GM13976 (cell line): ENCODE results near the gene HAUS3.

Experiments
- DNase-seq: peaks from one replicate; pipeline ENCODE4 v3.0.0; 2012; ENCODE audit warnings: low spot score
- in situ Hi-C: fragments of 300-500 bp; cut with MboI; formaldehyde crosslinking; loops from one replicate; pipeline ENCODE4 v1.12.0; 2022; ENCODE audit warnings: low sequenced_read_pairs, mixed read lengths, inconsistent platforms; ENCODE audit not compliant: unreplicated experiment
- TF ChIP-seq, protein P1 (sequence below): IDR thresholded peaks from 2 replicates; pipeline ENCODE4 v1.5.1; 2012; ENCODE audit warnings: borderline replicate concordance, mild to moderate bottlenecking; ENCODE audit not compliant: insufficient read depth; ENCODE audit errors: extremely low read depth, missing control alignments, control extremely low read depth

The HAUS3 gene, protein sequence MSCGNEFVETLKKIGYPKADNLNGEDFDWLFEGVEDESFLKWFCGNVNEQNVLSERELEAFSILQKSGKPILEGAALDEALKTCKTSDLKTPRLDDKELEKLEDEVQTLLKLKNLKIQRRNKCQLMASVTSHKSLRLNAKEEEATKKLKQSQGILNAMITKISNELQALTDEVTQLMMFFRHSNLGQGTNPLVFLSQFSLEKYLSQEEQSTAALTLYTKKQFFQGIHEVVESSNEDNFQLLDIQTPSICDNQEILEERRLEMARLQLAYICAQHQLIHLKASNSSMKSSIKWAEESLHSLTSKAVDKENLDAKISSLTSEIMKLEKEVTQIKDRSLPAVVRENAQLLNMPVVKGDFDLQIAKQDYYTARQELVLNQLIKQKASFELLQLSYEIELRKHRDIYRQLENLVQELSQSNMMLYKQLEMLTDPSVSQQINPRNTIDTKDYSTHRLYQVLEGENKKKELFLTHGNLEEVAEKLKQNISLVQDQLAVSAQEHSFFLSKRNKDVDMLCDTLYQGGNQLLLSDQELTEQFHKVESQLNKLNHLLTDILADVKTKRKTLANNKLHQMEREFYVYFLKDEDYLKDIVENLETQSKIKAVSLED

DNA sequence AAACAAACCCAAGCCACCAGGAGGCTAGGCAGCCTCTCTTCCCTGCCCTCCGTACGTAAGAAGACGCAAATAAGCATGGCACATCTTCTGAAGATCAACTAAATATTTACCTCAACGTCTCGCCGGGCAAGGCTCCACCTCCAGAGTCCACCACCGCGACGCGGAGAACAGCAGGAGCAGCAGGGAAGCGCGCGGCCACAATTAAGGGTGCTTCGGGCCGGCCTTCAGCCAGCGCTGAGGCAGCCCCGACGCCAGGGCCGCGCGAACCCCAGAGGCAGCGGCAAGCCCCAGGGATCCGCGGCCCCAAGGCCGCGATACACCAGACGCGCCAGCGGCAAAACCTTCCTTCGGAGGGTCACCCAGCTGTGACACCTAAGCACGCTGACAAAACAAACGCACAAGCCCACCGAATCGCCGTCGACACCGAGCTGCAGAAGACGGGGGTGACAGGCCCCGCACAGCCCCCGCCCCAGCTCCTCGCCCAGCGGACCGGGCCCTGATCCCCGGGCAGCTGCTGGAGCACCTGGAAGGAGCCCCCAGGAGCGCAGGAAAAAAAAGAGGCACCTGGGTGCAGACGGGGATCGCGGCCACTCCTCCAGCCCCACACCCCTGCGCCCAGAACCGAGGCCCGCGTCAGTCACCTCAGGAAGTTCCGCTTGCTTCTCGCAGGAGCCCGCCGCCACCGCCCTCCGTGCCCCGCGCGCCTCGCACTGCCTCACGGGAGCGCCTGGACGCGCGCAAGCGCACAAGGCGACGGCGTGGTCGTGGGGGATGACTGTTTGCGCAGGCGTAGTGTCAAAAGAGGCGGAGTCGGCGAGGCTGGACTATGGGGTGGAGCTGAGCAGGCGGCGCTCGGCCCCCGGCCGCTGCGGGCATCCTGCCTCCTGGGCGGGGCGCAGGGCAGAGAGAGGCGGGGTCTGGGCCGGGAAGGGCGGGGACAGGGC is at the start of gene HAUS3, which contains the start of gene POLN:
Gene HAUS3 (minus strand): TSS at position 712 of the 944 bp plus-strand sequence. CDS start 1,175 bp downstream, outside the sequence.
Gene POLN (minus strand): TSS at position 712 of the 944 bp plus-strand sequence. CDS start 12,890 bp downstream, outside the sequence.
- TF ChIP-seq, protein P1, sequence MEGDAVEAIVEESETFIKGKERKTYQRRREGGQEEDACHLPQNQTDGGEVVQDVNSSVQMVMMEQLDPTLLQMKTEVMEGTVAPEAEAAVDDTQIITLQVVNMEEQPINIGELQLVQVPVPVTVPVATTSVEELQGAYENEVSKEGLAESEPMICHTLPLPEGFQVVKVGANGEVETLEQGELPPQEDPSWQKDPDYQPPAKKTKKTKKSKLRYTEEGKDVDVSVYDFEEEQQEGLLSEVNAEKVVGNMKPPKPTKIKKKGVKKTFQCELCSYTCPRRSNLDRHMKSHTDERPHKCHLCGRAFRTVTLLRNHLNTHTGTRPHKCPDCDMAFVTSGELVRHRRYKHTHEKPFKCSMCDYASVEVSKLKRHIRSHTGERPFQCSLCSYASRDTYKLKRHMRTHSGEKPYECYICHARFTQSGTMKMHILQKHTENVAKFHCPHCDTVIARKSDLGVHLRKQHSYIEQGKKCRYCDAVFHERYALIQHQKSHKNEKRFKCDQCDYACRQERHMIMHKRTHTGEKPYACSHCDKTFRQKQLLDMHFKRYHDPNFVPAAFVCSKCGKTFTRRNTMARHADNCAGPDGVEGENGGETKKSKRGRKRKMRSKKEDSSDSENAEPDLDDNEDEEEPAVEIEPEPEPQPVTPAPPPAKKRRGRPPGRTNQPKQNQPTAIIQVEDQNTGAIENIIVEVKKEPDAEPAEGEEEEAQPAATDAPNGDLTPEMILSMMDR, result no peak
- in situ Hi-C loops, result no loop called here
- peak; percentile 100 for DNase-seq

DNA sequence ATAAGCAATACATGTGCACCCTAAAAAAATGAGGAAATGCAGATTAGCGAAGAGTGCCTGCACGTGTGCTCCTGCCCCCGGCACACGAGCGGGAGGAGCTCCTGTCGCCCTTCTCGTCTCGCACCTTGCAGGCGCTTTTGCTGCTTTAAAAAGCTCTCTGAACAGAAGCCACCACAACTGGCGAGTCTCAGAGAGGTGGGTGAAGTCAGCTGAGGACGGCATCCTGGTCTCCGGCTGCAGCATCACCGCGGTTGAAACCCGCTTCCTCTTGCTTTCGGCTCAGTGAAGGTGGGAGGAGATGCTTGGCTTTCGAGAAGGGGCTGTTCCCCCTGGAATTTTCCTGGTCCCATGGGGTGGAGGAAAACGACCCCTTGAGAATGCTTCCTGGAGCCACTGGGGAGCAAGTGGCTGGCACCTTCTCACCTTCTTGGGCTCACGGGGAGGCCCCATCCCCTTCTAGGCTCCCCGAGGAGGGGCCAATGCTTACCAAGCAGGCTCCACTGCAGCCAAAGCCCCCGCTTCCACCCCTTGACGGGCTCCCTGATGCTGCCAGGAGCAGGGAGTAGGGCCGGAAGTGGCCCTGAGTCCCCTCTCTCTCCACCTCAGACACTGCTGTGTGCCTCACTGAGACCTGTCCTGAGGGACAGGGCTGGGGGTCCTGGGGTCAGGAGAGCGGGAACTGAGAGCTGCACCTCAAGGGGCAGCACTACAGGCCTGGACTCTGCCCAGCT is 49.2 kb upstream of the HAUS3 start:
- TF ChIP-seq, protein P1, result no peak
- in situ Hi-C loops, result no loop called here
- peak; percentile 67 for DNase-seq

DNA sequence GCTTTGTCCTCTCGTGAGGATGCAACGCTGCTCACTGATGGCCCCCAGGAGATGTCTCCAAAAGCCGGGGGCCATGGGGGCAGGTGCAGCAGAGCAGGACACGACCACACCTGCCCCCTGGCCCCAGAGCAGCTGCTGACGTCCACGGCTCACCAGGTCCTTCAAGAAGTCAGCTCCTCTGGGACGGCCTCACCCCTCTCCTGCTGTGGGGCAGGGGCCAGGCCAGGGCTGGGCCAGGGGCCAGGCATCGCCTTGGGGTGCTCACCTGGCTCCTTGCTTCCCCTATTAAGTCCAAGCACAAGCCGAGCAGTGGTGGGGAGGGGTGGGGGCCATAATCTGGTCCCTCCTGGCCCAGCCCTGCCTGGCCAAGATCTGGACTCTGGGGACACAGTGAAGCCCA is 48.6 kb upstream of the HAUS3 start:
- TF ChIP-seq, protein P1, result no peak
- in situ Hi-C loops, result no loop called here
- DNase-seq, result no peak

DNA sequence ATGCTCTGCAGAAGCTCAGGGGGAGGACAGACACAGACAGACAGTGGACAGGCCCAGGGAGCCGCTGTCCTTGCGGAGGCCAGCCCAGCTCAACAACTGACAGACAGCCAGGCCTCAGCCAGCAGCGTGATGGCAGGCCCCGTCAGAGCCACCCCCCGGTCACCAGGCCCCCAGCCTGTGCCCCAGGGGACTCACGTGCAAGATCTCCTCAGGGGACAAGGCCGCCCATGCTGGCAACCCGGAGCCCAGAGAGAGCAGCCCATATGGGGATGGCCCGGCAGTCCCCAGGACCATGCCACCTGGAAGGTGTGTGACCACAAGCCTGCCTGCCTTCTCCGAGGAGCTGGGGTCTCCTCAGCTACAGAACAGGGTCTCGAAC is 48.0 kb upstream of the HAUS3 start:
- in situ Hi-C loops, result no loop called here
- no peak for DNase-seq
- TF ChIP-seq, protein P1, result no peak

DNA sequence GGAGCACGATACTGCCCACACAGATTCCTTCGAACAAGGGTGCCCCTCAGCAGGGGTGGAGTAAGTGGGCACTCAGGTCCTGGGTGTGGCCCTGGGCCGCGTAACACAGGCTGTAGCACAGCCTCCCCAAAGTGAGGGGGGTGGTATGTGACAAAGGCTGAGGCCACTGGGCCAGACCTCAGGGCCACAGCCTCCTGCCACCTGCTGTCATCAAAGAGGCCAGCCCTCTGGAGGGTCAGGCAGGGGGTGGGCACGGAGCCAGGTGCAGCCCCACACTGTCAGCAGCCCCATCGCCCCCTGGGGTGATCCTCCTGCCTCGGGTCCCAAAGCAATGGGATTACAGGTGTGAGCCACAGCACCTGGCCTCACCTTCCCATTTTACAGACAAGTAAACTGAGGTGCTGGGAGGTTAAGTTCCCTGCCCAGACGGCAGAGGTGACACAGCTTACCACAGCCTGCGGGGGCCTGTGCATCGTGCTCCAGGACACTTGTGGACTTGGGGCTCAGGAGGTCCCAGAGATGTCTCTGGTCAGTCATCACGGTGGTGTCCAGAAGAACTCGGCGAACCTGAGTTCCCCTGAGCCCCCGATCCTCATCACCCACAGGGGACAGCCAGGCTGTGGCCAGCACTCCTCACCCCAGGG is 47.5 kb upstream of the HAUS3 start:
- in situ Hi-C loops, result no loop called here
- no peak for DNase-seq

More for the DNA sequence above, 47.5 kb upstream of the HAUS3 start:
- TF ChIP-seq, protein P1, result no peak
